GM12873 (cell line): Measurements from ENCODE around the gene DPP7.

Source experiments
- TF ChIP-seq, protein P1 (sequence below): IDR thresholded peaks from 2 replicates; pipeline ENCODE4 v1.5.1; 2012; ENCODE audit warnings: low read depth, mild to moderate bottlenecking, moderate library complexity, low read length, control low read depth; ENCODE audit not compliant: insufficient read depth; ENCODE audit errors: missing control alignments

DPP7 gene

DNA sequence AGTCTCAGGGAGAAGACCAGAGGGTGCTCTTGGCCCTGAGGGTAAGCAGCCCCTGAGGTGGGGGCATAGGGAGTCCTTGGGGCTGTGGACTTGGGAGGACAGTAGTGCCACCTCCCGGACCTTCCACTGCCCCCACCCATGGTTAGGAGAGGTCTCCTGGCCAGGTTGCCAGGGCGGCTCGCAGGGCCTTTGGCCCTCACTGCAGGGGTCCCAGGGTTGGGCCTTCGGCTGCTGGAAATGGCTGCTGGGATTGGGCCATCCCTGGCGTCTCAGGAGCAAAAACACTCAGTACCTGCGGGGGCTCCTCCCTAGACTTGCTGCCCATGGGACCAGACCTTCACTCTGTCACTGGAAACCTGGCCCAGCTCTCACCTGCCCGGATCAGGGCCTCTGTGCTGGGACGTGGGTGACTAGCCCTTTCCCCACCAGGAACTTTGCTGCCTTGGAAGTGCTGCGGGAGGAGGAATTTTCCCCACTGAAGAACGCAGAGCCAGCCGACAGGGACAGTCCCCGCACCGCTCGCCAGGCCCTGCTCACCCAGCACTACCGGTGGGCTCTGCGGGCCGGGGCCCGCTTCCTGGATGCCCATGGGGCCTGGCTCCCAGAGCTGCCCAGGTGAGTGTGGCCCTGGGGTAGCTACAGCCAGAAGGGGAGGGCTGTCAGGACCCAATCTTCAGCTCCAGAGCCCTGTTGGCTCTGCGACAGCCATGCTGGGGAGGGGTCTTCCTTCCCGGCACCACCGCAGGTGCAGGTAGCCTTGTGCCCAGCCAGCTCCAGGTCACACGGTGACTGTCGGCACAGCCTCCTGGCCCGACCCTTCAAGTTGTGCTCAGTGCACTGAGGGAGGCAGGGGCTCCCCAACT, 34.0 kb downstream of the DPP7 start:
- TF ChIP-seq, protein P1, sequence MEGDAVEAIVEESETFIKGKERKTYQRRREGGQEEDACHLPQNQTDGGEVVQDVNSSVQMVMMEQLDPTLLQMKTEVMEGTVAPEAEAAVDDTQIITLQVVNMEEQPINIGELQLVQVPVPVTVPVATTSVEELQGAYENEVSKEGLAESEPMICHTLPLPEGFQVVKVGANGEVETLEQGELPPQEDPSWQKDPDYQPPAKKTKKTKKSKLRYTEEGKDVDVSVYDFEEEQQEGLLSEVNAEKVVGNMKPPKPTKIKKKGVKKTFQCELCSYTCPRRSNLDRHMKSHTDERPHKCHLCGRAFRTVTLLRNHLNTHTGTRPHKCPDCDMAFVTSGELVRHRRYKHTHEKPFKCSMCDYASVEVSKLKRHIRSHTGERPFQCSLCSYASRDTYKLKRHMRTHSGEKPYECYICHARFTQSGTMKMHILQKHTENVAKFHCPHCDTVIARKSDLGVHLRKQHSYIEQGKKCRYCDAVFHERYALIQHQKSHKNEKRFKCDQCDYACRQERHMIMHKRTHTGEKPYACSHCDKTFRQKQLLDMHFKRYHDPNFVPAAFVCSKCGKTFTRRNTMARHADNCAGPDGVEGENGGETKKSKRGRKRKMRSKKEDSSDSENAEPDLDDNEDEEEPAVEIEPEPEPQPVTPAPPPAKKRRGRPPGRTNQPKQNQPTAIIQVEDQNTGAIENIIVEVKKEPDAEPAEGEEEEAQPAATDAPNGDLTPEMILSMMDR, result no peak

DNA sequence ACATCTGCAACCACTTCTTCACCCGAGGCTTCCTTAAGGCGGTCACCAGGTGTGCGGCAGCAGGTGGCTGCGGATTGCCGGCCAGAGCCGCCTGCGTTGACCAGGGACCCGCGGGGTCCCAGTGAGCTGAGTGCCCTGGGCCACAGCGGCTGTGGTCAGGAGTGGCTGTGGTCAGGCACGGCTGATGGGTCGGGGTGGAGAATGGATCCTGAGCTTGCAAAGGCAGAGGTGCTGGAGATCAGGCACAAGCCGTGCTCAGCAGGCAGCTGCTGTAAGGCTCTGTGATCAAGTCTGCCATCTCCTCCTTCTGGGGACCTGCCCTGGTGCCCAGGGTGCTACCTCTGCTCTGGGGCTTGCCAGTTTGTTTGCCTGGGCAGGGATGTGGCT, 35.1 kb downstream of the DPP7 start:
- TF ChIP-seq, protein P1, result no peak

DNA sequence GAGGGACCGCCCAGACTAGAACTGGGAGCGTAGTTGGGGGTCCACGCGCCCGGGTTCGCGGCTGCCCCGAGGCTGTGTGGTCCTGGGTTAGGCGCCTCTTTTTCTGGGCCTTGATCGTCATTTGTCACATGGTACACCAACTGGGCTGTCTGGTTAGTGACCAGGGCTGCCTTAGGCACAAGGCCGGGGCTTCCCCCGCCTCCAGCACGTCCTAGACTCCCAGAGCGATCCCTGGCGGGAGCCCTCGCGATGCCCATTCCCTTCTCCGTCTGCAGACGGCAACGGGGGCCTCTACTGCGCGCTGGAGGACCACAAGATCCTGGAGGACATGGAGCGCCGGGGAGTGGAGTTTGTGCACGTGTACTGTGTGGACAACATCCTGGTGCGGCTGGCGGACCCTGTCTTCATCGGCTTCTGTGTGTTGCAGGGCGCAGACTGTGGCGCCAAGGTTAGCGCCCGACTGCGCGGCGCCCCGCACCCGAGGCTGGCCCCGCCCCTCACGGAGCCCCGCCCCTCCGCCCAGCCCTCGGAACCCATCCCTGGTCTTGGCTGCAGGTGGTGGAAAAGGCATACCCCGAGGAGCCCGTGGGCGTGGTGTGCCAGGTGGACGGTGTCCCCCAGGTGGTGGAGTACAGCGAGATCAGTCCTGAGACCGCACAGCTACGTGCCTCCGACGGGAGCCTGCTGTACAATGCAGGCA, 35.7 kb downstream of the DPP7 start:
- TF ChIP-seq, protein P1, result no peak

DNA sequence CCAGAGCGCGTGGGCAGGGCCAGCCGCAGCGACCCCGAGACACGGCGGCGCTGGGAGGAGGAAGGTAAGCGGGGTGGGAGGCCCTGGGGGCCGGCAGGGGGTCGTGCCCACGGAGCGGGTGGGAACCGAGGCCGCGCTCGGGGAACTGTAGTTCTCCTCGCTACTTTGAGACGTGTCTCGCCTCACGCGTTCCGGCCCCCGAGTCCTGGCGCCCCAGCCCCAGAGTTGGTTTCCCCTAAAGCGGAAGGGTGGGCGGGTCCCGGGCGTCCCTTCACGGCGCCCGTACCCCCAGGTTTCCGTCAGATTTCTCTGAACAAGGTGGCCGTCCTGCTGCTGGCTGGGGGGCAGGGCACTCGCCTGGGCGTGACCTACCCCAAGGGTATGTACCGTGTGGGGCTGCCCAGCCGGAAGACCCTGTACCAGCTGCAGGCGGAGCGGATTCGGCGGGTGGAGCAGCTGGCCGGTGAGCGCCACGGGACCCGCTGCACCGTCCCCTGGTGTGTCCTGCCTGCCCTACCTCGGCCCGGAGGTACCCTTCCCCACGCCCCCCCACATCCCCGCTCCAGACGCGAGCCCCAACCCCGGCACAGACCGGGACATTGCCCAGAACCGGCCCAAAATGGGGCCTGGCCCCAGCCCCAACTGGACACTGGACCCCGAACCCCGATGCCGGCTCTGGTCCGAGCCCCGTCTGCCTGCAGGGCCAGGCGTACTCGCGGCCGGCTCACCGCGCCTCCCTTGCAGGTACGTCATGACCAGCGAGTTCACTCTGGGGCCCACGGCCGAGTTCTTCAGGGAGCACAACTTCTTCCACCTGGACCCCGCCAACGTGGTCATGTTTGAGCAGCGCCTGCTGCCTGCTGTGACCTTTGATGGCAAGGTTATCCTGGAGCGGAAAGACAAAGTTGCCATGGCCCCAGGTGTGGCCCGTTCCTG, 36.5 kb downstream of the DPP7 start:
- TF ChIP-seq, protein P1, result no peak

DNA sequence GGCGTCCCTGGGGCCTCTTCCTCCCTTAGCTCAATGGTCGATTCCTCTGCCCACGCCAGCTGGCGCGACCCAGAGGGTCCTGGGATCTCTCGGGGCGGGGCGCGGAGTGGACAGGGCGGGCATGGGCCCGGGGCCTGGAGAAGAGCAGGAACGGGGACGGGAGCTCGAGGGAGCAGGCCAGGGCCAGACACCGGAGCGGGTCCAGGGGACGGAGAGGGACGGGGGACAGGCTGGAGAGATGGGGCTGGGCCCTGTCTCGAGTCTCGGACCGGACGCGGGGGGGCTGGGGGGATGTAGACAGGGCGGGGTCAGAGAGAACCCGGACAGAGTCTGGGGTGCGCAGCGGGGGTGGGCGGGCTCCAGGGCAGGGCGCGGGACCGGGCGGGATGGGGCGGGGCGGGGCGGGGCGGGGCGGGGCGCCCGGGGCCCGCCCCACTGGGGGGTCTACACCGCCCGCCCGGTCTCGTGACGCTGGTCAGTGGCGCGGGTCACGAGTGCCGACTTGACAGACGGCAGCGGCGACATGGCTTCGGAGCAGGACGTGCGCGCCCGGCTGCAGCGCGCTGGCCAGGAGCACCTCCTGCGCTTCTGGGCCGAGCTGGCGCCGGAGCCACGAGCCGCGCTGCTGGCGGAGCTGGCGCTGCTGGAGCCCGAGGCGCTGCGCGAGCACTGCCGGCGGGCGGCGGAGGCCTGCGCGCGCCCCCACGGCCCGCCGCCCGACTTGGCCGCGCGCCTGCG, 37.4 kb downstream of the DPP7 start, which contains the start of gene UAP1L1:
Gene UAP1L1, plus strand, starts transcription at position 508 of the 738 bp plus-strand sequence. Its CDS starts 16 bp downstream, at position 524.
- TF ChIP-seq, protein P1, result no peak

DNA sequence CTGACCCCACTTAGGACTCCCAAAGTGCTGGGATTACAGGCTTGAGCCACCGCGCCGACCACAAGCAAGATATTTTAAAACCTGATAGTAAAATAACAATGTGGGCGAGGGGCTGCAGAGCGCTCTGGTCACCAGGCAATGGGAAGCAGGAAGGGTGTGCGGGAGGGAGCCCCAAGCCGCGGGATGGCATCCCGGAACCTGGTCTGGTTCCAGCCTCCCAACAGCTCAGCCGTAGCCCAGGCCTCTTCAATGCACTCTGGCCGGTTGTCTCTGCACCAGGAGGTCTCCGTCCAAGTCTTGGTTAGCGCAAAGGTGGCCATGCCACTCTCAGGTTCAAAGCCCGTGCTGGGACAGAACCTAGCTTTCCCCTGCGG, 37.9 kb downstream of the DPP7 start:
- TF ChIP-seq, protein P1, result no peak
